Mesothelial cell of epicardium (in vitro differentiated cells): Measurements from ENCODE around the gene CDC42SE1. TPM values are rescaled to one million over a fixed set of nuclear protein-coding genes. Genes with fewer than 3 reads are reported as not detected.
A peak's percentile ranks its signal among the peaks of the same experiment; 100 is the strongest.

Experiments
- DNase-seq, 2 experiments: peaks; one replicate each; pipeline ENCODE4 v3.0.0; 2021; ENCODE audit warnings: low spot score in 2 of 2; ENCODE audit not compliant: unreplicated experiment in 2 of 2
- H3K27ac Mint-ChIP-seq: 2 replicates; pipeline ENCODE4 v1.8.0; 2021; ENCODE audit warnings: mixed read lengths
- H3K27me3 Mint-ChIP-seq: 2 replicates; pipeline ENCODE4 v1.8.0; 2021; ENCODE audit warnings: low read depth, mixed read lengths
- H3K36me3 Mint-ChIP-seq: 2 replicates; pipeline ENCODE4 v1.8.0; 2021; ENCODE audit warnings: mixed read lengths
- H3K4me1 Mint-ChIP-seq: 2 replicates; pipeline ENCODE4 v1.8.0; 2021; ENCODE audit warnings: mixed read lengths
- H3K4me3 Mint-ChIP-seq: 2 replicates; pipeline ENCODE4 v1.8.0; 2021; ENCODE audit warnings: mild to moderate bottlenecking, moderate library complexity, mixed read lengths
- H3K9me3 Mint-ChIP-seq: 2 replicates; pipeline ENCODE4 v1.8.0; 2021; ENCODE audit warnings: mixed read lengths
- CTCF ChIP-seq: fragments of 200-600 bp; sonication (generic); IDR thresholded peaks from one replicate; pipeline ENCODE4 v1.5.0; 2021; ENCODE audit warnings: antibody characterized with exemption; ENCODE audit not compliant: unreplicated experiment
- total RNA-seq: library from RNA; stranded (reverse); gene quantifications from 3 replicates; pipeline ENCODE4 v1.2.1, GENCODE V29; 2021

CDC42SE1 gene
- total RNA-seq, 1 donor from 2014 or later = 93.4 TPM

DNA sequence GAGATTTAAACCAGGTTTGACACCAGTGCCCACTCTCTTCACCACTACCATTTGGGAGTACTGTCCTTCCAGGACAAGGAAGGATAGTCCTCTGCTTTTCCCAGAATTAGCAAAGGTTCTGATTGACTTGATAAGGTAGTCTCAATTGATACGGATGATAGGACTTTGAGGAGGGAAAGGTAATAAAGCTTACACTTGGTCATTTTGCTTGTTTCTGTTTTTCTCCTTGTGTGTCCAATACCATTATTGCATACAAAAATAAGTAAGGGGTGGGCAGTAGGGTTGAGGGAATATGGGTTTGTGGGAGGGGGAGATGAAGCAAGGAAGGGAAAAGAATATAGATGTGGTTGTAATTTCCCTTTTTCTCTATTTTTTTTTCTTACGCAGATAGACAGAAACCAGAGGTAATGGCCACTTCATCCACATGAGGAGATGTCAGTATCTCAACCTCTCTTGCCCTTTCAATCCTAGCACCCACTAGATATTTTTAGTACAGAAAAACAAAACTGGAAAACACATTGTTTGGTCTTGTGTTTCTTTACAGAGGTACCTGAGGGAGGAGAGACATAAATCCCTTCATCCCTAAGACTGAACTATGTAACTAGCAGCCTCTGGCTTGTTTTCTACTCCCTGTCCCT, 9.3 kb downstream of the CDC42SE1 start:
- TF ChIP-seq CTCF = no peak
- Mint-ChIP-seq H3K4me3 (no peak overlapping the region), H3K4me1 (peaks cover 23% of the 10 kb centered on the region), H3K9me3 (no peaks in the 10 kb centered on the region), H3K36me3 (peaks cover 10% of the 10 kb centered on the region), H3K27ac (peak overlapping the region; percentile 69), H3K27me3 (no peaks in the 10 kb centered on the region)
- no peak for DNase-seq

- Mint-ChIP-seq H3K27ac (peak overlapping the region; percentile 34), H3K27me3 (no peaks in the 10 kb centered on the region), H3K4me1 (peaks cover 23% of the 10 kb centered on the region), H3K36me3 (peaks cover 6% of the 10 kb centered on the region), H3K9me3 (no peaks in the 10 kb centered on the region), H3K4me3 (peak overlapping the region; percentile 26)
- TF ChIP-seq CTCF = no peak
- no peak for DNase-seq
These were observed 10.0 kb downstream of the CDC42SE1 start for GRCh38 chr1:151049458-151049857.

- no peaks in the 10 kb centered on the region for H3K9me3 Mint-ChIP-seq
- peak overlapping the region; percentile 98 for H3K4me3 Mint-ChIP-seq
- peaks cover 23% of the 10 kb centered on the region for H3K4me1 Mint-ChIP-seq
- TF ChIP-seq CTCF = no peak
- no peak for DNase-seq
- peak overlapping the region; percentile 96 for H3K27ac Mint-ChIP-seq
- H3K27me3 Mint-ChIP-seq = no peaks in the 10 kb centered on the region
- H3K36me3 Mint-ChIP-seq = peaks cover 6% of the 10 kb centered on the region
These were observed 10.8 kb downstream of the CDC42SE1 start for GRCh38 chr1:151048645-151049032.

DNA sequence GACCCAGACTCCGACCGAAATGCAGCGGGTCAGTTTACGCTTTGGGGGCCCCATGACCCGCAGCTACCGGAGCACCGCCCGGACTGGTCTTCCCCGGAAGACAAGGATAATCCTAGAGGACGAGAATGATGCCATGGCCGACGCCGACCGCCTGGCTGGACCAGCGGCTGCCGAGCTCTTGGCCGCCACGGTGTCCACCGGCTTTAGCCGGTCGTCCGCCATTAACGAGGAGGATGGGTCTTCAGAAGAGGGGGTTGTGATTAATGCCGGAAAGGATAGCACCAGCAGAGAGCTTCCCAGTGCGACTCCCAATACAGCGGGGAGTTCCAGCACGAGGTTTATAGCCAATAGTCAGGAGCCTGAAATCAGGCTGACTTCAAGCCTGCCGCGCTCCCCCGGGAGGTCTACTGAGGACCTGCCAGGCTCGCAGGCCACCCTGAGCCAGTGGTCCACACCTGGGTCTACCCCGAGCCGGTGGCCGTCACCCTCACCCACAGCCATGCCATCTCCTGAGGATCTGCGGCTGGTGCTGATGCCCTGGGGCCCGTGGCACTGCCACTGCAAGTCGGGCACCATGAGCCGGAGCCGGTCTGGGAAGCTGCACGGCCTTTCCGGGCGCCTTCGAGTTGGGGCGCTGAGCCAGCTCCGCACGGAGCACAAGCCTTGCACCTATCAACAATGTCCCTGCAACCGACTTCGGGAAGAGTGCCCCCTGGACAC, 11.3 kb downstream of the CDC42SE1 start:
- peak overlapping the region; percentile 96 for H3K27ac Mint-ChIP-seq
- peak; percentile 62 for TF ChIP-seq CTCF
- peaks cover 23% of the 10 kb centered on the region for H3K4me1 Mint-ChIP-seq
- no peaks in the 10 kb centered on the region for H3K27me3 Mint-ChIP-seq
- peaks cover 5% of the 10 kb centered on the region for H3K36me3 Mint-ChIP-seq
- H3K9me3 Mint-ChIP-seq = no peaks in the 10 kb centered on the region
- H3K4me3 Mint-ChIP-seq = peak overlapping the region; percentile 98
- peak; percentile 45 to 72 for DNase-seq

DNA sequence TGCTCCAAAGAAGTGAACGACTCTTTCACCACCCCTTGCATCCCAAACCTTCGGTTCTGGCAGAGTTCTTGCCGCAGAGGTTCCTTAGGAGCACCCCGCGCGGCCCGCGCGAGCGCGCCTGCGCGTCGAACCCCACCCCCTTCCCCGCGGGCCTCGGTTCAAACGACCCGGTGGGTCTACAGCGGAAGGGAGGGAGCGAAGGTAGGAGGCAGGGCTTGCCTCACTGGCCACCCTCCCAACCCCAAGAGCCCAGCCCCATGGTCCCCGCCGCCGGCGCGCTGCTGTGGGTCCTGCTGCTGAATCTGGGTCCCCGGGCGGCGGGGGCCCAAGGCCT, 11.9 kb downstream of the CDC42SE1 start, which contains the start of gene C1orf56:
C1orf56 (plus strand) TSS at position 161 of the 334 bp plus-strand sequence; CDS start at position 258, 97 bp downstream.
- Mint-ChIP-seq H3K27me3 (no peaks in the 10 kb centered on the region), H3K9me3 (no peaks in the 10 kb centered on the region), H3K4me3 (peak within 1 kb of the TSS; percentile 98), H3K27ac (peak within 1 kb of the TSS; percentile 96), H3K36me3 (peaks cover 6% of the 10 kb centered on the region), H3K4me1 (peaks cover 23% of the 10 kb centered on the region)
- peak; percentile 49 to 77 for DNase-seq
- no peak for TF ChIP-seq CTCF
